ENCODE results near the gene TADA2B.

TADA2B gene

DNA sequence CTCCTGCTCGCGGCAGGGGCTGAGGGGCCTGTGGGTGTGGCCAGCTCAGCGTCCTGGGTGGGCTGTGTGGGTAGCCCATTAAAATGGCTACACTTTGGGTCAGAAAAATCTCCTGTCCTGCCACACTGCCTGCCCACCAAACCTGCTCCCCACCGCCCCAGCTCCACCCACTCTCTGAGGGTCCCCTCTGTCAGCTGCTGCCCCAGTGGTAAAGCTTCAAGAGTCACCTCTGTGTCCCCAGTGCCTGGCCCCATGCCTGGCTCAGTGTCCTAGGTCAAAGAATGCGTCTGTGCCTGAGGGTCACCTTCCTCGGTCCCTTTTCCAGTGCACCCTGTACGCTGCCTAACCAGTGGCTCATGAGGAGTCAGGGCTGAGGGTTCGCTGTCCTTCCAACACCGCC is 24.9 kb upstream of the TADA2B start:
- no peak for DNase-seq

DNA sequence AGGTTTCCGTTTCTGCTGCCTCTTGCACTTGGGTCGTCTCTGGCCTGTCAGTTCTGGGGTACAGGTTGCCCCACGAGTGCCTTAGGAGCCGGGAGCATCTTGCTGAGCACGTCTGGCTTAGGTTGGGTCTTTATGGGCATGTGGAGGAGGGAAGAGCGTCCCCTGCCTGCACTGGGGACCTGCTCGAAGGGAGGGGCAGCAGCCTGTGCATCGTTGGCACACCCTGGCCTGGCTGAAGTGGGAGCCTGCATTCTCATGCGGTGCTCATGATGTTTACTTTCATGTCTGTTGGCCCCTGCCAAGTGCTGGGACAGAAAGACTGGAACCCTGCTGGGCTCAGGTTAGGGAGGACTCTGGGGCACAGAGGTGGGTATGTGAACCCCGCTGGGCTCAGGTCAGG is 23.8 kb upstream of the TADA2B start:
- no peak for DNase-seq

DNA sequence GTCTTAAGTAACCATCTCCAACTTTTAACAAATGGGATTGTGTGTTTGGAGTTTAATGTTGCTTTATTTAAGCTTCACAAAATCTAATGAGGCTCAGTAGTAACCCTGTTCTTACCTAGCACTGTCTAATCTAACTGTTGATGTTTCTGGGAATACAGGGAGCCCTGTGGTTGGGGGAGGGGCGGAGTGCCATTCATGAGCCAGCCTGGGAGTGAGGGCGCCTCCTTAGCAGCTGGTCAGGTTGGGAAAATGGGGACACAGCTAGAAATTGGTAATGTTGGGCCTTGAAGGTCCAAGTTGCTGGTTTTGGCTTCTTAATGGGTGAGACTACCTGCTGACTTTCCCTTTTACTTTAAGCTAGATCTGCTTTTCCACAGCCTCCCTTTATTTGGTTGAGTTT is 22.9 kb upstream of the TADA2B start:
- no peak for DNase-seq

DNA sequence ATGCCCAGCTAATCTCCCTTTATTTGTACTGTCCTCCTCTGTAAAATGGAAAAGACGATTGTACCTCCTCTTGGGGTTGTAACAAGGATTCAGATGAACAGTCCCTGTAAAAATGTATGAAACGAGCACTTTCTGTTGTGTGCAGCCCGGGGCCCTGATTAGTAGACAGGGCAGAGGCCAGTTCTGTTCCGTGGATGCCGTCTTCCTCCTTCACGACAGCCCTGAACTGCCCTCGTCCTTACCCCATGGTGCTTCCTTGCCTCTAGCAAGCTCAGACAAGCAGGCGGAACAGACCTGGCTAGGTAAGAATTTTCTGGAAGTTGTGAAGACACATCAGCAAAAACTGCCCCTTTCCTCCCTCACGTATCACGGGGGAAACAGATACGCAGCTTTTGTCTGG is 22.3 kb upstream of the TADA2B start:
- no peak for DNase-seq

DNA sequence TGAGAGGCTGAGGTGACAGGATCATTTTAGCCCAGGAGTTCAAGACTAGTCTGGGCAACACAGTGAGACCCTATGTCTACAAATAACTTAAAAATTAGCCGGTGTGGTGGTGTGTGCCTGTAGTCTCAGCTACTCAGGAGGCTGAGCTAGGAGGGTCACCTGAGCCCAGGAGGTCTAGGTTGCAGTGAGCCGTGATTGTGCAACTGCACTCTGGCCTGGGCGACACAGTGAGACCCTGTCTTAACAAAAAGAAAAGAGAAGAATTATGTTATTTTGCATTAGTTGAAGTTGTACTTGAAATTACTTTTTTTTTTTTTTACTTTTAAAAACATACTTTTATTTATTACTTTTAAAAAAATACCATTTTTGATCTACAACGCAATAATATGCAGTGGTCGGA is 21.8 kb upstream of the TADA2B start:
- DNase-seq: no peak

DNA sequence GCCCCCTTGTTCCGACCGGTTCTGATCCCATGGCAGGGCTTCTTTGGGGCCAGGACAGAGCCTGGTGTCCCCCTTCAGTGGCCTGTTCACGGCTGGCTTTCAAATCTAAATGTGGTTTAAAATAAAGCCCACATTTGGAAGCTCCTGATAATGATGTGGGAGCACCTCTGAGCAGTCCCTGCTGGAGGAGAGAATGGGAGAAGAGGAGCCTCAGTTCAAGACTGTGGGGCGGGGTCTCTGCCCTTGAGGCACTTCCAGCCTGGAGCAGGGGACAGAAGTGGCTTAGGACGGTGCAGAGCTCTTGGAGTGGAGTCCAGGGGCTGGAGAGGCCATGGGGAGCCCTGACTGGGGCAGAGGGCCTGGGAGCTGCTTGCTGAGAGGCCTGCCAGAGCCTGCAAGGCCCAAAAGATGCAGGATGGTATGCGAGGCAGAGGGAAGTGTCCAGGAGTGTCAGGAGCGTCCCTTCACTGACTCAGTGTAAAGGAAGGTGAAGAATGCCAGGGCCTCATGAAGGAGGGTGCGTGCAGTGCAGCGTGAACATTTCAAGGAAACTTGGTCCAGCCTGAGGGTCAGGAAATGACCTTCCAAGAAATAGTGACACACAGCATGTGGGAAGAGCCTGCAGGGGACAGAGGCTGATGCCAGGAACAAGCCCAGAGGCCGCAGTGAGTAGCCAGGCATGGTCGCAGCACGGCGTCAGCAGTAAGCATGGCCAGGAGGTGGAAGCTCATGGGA is 21.1 kb upstream of the TADA2B start:
- no peak for DNase-seq

DNA sequence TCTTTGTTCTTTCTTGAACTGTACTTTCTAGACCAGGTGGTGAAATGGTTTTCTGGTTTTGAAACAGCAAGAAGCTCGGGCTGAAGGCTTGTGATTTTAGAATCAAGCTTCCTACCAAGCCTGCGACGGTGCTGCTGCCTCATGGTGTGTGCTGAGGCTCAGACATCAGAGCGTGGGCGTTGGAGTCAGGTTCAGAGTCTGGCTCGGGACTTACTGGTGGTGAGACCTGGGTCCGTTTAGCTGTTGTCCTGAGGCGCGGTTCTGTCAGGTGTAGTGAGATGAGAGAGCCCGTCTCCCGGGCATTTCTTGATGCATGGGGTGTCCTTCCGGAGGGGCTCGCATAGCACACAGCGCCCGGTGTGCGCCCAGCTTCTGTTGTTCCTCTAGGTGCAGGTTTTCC is 19.7 kb upstream of the TADA2B start:
- DNase-seq: no peak

DNA sequence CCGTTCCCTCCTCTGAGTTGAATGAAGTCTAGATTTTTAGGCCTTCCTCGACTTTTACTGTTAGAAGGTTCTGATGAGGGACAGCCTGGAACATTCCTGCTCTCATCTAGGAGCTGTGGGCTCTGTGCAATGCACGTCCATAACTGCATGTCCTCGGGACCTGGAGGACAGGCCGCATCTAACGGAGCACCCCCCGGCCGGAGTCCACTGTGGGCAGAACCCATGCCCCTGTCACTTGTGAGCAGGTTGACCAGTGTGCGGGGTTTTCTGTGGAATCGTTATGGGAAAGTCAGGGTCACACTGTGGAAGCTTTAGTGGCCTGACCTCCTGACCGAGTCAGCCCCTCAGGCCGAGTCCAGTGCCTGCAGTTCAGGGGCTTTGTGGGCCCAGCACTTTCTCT is 19.3 kb upstream of the TADA2B start:
- no peak for DNase-seq

DNA sequence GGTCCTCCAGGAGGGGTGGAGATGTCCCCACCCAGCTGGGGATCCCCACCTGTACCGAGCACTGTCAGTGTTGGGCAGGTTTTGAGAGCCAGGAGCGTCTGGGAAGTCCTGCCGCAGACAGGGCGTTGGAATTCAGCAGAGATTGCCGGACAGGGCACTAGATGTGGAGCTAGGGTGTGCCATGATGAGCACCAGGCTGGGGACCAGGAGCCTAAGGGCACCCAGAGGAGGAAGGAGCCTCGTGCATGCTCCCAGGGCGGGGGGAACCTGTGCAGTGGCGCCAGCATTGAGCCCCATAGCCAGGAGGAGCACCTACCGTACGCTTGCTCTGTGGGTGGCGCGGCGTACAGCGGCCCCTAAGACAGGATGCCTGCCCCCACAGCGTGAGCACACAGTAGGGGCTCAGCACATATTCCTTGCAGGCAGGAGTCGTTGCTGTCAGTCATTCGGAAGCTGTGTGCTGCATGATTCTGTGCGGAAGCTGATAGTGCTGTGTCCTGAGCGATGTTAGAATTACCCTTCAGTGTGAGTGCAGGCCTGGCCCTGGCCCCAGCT is 18.8 kb upstream of the TADA2B start:
- DNase-seq: no peak

DNA sequence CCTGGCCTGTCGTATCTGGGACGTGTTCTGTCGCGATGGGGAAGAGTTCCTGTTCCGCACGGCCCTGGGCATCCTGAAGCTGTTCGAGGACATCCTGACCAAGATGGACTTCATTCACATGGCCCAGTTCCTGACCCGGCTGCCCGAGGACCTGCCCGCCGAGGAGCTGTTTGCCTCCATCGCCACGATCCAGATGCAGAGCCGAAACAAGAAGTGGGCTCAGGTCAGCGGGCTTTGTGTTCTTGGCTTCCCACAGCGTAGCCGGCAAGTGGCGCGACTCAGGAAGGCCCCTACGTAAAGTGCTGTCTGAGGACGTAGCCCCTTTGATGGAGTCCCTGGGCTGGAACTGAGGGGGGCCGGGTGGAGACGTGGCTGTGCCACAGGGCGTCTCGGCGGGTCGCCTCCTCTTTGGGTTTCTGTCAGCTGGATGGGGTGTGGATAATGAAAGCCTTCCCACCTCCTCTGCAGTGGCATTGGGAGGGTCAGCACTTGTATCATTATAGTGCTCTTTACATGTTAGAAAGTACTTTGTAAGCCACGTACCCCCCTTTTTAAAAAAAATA is 18.1 kb upstream of the TADA2B start:
- DNase-seq: no peak

DNA sequence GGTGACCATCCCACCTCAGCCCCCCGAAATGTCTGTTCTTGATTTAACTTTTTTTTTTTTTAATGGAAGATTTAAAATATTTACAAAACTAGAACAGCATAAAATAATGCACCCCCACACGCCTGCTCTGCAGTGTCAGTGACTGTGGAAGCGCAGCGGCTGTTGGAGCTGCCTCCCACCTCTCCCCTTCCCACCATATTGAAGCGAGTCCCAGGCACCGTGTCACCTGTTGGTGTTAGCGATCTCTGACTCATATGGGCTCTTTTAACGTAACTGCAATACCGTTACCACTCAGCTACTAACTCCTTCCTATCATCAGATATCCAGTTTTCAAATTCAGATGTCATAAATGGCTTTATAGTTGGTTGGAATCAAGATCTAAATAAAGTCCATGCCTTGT is 17.1 kb upstream of the TADA2B start:
- no peak for DNase-seq

DNA sequence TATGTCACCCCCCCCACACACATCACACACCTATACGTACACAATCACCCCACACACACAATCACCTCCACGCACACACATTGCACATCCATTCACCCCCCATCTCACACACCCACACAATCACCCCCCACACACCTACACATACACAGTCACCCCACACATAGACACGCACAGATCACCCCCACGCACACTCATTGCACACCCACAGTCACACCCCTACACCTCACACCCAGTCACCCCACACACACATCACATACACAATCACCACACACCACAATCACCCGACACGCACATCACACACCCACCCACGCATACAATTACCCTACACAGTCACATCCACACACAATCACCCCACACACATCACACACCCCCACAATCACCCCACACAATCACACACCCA is 15.9 kb upstream of the TADA2B start:
- DNase-seq: no peak

DNA sequence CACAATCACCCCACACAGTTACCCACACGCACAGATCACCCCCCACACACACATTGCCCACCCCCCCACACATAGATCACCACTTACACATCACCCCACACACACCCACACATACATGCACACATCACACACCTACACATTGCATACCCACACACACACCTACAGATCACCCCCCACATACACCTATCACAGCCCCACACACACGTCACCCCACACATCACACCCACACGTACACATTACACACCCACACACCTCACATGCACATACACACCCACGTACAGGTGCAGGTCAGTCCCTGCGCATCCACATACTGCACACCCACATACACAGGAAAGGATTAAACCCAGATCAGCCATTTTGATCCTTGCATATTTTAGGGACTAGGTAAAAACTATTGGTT is 15.3 kb upstream of the TADA2B start:
- no peak for DNase-seq

DNA sequence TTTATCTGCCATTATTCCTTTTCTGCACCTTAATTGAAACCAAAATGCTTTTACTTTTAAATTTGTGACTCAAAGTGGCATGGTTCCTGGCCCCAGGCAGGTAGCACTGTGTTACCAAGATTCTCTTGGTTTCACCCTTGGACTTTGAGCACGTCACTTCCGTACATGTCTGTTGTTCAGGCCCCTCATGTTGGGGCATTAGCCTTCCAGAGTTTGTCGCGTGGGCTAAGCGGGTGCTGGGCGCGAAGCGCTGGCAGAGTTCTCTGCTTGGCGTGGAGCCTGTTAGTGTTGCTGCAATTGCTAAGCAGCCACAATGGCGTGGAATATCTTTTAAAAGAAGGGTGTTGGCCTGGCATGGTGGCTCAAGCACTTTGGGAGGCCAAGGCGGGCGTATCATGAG is 14.0 kb upstream of the TADA2B start:
- no peak for DNase-seq

DNA sequence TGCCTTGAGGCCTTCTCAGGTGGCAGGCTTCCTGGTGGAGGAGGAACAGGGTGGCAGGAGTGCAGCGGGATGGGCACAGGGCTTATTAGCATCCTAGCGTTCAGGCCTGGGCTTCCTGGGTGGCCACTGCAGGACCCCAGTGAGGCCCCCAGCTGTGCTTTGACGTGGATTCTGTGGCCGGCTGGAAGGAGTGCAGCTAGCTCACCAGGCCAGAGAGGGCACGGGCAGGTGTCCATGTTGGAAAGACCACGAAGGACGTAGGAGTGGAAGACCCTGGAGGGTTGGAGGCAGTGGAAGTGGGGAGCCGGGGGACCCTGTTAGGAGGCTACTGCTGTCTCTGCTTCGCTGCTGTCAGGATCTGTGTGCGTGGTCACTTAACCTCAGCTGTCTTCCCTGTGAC is 13.3 kb upstream of the TADA2B start:
- DNase-seq: no peak

DNA sequence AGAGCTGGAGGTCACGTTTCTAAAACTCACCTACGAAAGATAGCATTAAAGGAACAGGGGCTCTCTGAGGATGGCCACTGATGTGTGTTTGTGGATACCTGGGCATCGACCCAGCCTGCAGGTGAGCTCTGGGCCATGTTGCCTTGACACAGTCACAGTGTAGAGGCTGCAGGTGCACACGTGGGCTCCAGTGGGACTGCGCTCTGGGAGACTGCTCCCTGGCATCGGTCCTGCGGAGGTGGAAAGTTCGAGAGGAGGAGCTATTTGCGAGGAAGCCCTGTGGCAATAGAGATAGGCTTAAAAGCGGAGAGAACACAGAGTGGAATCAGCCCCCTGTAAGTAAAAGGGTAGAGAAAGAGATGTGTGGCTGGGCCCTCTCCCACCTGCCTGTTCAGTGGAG is 12.3 kb upstream of the TADA2B start:
- no peak for DNase-seq

DNA sequence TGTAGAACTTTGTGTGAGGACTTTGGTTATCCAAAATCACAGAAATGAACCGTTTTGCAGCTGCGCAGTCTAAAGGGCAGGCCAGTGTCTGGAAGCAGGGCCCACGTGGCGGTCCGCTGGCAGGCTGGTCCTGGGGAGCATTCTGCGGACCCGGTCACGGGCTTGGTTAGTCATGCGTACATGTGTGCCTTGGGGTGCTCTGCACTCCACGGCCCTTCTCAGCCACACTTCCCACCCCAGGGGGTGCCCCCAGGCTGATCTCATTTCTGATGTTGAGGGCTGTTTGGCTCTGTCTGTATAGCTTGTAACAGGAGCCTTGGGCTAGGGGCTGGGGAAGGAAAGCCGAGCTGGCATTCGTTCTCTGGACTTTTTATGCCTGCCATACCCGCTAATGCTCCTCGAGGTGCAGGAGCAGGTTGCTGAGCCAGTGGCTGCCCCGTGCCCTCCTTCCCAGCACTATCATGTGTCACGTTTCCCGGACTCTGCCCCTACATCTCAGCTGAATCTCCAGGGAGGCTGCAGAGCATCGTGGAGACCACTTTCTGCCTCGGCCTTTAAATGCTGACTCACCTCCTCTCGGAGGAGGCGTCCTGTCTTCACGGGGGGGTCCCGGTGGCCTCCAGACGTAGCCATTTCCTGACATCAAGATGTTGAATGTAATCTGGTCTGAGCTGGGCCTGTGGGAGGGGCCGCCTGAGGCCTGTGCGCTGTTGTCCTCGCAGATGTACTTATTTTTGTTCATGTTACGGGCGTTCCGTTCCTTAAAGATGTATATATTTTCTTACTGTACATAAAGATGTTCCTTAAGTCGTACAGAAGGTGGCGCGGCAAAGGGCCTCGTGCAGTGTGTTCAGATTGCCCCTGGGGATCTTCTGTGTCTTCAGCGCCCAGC is 11.4 kb upstream of the TADA2B start:
- no peak for DNase-seq

DNA sequence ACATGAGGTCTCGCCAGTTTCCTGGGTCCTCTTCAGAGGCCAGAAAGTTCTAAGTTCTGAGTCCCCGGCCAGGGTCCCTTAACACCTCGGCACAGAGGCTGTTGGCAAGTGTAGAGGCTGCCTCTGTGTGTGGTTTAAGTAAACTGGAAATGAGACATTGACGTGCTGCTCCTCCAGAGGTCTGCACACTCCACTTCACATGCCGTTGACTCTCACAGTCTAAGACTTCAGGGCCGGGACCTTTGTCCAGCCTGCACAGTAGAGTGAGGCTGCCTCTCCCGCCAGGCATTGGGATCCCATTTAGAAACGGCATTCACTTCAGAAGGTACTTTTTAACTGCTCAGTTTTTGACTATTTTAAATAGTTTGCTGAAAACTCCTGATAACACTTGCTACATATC is 10.6 kb upstream of the TADA2B start:
- DNase-seq: no peak

DNA sequence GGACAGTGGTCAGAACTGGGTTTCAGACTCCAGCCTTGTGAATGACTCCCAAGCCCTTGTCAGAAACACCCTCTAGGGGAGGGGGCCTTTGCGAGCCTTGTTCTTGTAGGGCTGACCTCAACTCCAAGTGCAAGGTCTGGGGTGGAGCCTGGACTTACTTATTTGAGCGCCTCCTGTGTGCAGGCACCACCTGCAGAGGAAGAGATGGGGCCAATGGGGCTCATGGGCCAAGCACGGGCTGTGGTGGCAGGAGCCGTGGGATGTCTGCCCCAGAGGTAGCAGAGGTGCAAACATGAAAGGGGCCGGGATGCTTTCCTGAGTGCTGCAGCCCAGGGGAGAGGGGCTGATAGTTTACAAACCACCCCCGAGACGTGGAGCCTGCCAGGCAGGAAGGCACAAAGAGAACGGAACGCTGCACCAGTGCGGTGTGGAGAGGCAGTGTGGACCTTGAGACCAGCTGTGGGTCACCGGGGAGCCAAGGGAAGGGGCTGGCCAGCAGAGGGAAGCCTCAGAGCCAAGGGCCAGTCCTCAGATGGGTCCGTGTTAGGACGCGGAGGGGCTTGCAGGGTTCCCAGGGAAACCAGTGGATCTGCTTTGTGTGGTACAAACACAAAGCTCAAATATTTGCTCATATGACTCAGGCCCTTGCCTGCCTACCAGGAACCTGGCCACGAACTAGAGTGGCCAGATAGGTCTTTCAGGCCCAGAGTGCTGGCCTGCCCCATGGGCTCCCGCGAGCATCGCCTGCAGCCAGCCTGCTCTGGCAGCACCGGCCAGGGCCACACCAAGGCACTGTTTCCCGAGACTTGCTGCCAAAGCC is 8.7 kb upstream of the TADA2B start:
- no peak for DNase-seq

DNA sequence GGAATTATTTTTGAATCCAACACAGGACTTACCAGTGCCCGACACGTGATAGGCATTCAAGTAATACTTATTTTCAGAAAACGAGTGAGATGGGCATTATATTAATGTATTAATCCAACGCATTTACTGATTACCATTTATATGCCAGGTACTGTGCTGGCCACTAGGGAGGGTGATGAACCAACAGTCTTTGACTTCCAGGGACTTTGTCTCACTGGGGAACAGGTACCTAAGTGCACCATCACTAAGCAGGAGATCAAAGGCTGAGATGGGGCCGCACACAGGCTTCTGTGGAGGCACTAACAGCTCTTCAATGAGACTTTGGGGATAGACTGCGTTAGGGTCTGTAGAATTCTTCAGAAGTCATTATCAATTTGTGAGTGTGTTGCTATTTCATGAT is 5.7 kb upstream of the TADA2B start:
- DNase-seq: peak in 1 of 2 donors; percentile 11

DNA sequence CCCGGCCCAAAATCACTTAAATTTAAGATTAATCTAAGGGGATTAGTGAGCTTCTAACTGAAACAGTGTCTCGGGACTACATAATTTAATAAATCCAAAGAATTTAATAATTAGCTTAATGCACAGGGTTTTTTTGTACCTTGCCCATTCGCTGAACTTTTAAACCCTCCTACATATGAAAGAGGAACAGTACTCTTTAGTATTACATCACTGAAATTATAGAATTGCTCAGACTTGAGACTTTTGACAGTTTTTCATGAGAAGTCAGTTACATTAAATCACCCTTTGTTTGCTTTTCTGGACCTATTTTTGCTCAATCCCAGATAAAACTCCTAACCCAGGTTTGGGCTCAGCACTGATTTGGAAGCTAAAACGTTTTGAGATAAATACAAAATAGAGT is 2.4 kb upstream of the TADA2B start:
- DNase-seq: no peak

DNA sequence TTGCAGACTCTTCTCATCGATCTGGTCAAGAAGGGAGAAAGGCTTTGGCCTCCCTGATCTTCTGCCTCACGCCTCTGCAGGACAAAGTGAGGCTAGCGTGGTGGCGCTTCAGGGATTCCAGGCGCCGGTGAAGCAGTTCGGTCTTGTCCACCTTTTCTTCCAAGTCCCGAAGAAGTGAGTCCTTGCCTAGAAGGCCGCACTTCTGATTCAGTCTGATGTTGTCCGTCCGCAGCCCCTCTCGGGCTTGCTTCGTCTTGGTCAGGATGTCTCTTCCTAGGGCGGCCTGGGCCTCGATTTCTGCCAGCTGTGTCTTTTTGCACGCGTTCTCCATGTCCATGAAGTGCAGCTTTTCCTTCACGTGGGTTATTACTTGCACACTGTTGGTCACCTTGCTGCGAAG is 1.9 kb upstream of the TADA2B start:
- DNase-seq: no peak
